NCI-H1694 treated with DMSO at 0.1 percent for 48 hours (cell line): ENCODE results near the gene CBX3.
"Not testable (repeated sequence)": the region's sequence is repeated elsewhere in the genome, so short reads cannot be mapped to it uniquely, and the experiment has no call there.

ENCODE experiments used
- DNase-seq: peaks from one replicate; lab custom pipeline; 2025; lab: John Stamatoyannopoulos, UW

The CBX3 gene

GRCh38 chr7:26202019-26202990 lies 760 bp downstream of the CBX3 start:
- no peak for DNase-seq

GRCh38 chr7:26203016-26203415 lies 1.5 kb downstream of the CBX3 start:
- DNase-seq = no peak

- no peak for DNase-seq
Measured at GRCh38 chr7:26208040-26208439, 6.5 kb downstream of the CBX3 start.

- DNase-seq = no peak
Measured at GRCh38 chr7:26212921-26213718, 11.6 kb downstream of the CBX3 start.

GRCh38 chr7:26213807-26214515 lies 12.4 kb downstream of the CBX3 start:
- no peak for DNase-seq

GRCh38 chr7:26216049-26216448 lies 14.5 kb downstream of the CBX3 start:
- DNase-seq = no peak

- no peak for DNase-seq
Measured at GRCh38 chr7:26224359-26224758, 22.8 kb downstream of the CBX3 start.

GRCh38 chr7:26227987-26228386 lies 26.4 kb downstream of the CBX3 start:
- DNase-seq = no peak

- DNase-seq = no peak
Measured at GRCh38 chr7:26233902-26234511, 32.5 kb downstream of the CBX3 start.

GRCh38 chr7:26237035-26237807 lies 35.7 kb downstream of the CBX3 start:
- DNase-seq = no peak

- no peak for DNase-seq
Measured at GRCh38 chr7:26238032-26238431, 36.5 kb downstream of the CBX3 start.

- DNase-seq = no peak
Measured at GRCh38 chr7:26245150-26245549, 43.6 kb downstream of the CBX3 start.

GRCh38 chr7:26250239-26250638 lies 48.7 kb downstream of the CBX3 start:
- no peak for DNase-seq

GRCh38 chr7:26261866-26262265 lies 60.3 kb downstream of the CBX3 start:
- DNase-seq = not testable (repeated sequence)
